Activated naive CD8-positive, alpha-beta T cell treated with anti-CD3 and anti-CD28 coated beads for 36 hours (primary cell): Measurements from ENCODE around the gene HUNK. TPM values are rescaled to one million over a fixed set of nuclear protein-coding genes. Genes with fewer than 3 reads are reported as not detected.

ENCODE experiments used
- DNase-seq: peaks from one replicate; pipeline ENCODE4 v3.0.0; 2021
- H3K27ac Mint-ChIP-seq: one replicate; pipeline ENCODE4 v1.8.0; 2022; ENCODE audit warnings: mild to moderate bottlenecking, moderate library complexity, mixed read lengths
- H3K27me3 Mint-ChIP-seq: one replicate; pipeline ENCODE4 v1.8.0; 2022; ENCODE audit warnings: mild to moderate bottlenecking, mixed read lengths
- H3K36me3 Mint-ChIP-seq: one replicate; pipeline ENCODE4 v1.8.0; 2021; ENCODE audit warnings: mild to moderate bottlenecking, mixed read lengths
- H3K4me1 Mint-ChIP-seq: one replicate; pipeline ENCODE4 v1.8.0; 2021; ENCODE audit warnings: mixed read lengths
- H3K4me3 Mint-ChIP-seq: one replicate; pipeline ENCODE4 v1.8.0; 2022; ENCODE audit warnings: mild to moderate bottlenecking, moderate library complexity, mixed read lengths
- H3K9me3 Mint-ChIP-seq: one replicate; pipeline ENCODE4 v1.8.0; 2022; ENCODE audit warnings: mixed read lengths
- total RNA-seq, 2 experiments: library from RNA; stranded (reverse); gene quantifications; one replicate each; pipeline ENCODE4 v1.2.3, GENCODE V29; 2021

HUNK gene
- total RNA-seq, 2 experiments from 2014 or later: 0.42 to 0.54 TPM

- no peaks in the 10 kb centered on the region for H3K9me3 Mint-ChIP-seq
- no peaks in the 10 kb centered on the region for H3K27me3 Mint-ChIP-seq
- H3K4me3 Mint-ChIP-seq: no peak overlapping the region
- H3K36me3 Mint-ChIP-seq: no peaks in the 10 kb centered on the region
- no peak for DNase-seq
- H3K4me1 Mint-ChIP-seq: no peaks in the 10 kb centered on the region
- no peak overlapping the region for H3K27ac Mint-ChIP-seq
These were observed 121.3 kb downstream of the HUNK start for GRCh38 chr21:31993826-31994825.

DNA sequence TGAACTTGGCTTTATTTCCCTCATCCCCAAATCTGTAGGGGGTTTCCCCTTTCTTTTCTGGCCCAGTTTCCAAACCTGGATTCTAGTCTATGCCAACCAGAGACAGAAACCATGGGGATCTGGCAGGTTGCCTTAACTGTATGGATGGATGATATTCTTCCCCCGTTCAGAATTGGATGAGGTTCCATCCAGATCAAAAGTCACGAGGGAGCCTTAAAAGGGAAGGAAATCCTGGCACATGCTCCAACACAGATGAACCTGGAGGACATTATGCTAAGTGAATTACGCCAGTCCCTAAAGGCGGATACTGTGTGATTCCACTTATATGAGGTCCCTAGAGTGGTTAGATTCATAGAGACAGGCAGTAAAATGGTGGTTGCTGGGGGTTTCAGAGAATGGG, 124.4 kb downstream of the HUNK start:
- Mint-ChIP-seq H3K9me3 (no peaks in the 10 kb centered on the region), H3K4me3 (no peak overlapping the region), H3K27ac (no peak overlapping the region), H3K4me1 (no peaks in the 10 kb centered on the region), H3K36me3 (no peaks in the 10 kb centered on the region), H3K27me3 (no peaks in the 10 kb centered on the region)
- no peak for DNase-seq

- Mint-ChIP-seq H3K36me3 (no peaks in the 10 kb centered on the region), H3K4me3 (no peak overlapping the region), H3K9me3 (no peaks in the 10 kb centered on the region), H3K4me1 (no peaks in the 10 kb centered on the region), H3K27ac (no peak overlapping the region), H3K27me3 (no peaks in the 10 kb centered on the region)
- no peak for DNase-seq
These were observed 127.1 kb downstream of the HUNK start for GRCh38 chr21:31999810-32000468.

GRCh38 chr21:32001390-32001789, 128.6 kb downstream of the HUNK start:
- Mint-ChIP-seq H3K27me3 (no peaks in the 10 kb centered on the region), H3K9me3 (no peaks in the 10 kb centered on the region), H3K4me3 (no peak overlapping the region), H3K4me1 (no peaks in the 10 kb centered on the region), H3K36me3 (no peaks in the 10 kb centered on the region), H3K27ac (no peak overlapping the region)
- DNase-seq: no peak

GRCh38 chr21:32003411-32003810, 130.6 kb downstream of the HUNK start:
- Mint-ChIP-seq H3K27me3 (no peaks in the 10 kb centered on the region), H3K4me1 (no peaks in the 10 kb centered on the region), H3K36me3 (no peaks in the 10 kb centered on the region), H3K27ac (no peak overlapping the region), H3K9me3 (no peaks in the 10 kb centered on the region), H3K4me3 (no peak overlapping the region)
- DNase-seq: no peak

DNA sequence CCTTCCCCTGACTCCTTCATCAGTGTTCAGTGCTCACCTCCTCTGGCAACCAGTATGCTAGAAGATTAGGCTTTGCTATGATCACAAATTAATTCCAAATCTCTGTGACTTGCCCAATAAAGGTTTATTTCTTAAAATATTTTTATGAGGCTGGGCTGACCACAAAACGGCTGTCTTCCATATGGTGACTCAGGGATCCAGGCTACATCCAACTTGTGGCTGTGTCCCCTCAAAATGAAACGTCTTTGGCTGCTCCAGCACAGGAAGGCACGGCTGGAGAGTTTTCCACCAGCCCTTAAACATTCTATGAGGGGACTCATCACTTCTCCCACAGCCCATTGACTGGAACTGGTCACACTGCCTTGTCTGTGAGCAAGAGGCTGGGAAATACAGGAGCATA, 131.5 kb downstream of the HUNK start:
- DNase-seq: no peak
- Mint-ChIP-seq H3K27me3 (no peaks in the 10 kb centered on the region), H3K9me3 (no peaks in the 10 kb centered on the region), H3K4me1 (no peaks in the 10 kb centered on the region), H3K27ac (no peak overlapping the region), H3K4me3 (no peak overlapping the region), H3K36me3 (no peaks in the 10 kb centered on the region)

- Mint-ChIP-seq H3K27ac (no peak overlapping the region), H3K36me3 (no peaks in the 10 kb centered on the region), H3K9me3 (no peaks in the 10 kb centered on the region)
These were observed 134.6 kb downstream of the HUNK start for GRCh38 chr21:32007456-32007855.

DNA sequence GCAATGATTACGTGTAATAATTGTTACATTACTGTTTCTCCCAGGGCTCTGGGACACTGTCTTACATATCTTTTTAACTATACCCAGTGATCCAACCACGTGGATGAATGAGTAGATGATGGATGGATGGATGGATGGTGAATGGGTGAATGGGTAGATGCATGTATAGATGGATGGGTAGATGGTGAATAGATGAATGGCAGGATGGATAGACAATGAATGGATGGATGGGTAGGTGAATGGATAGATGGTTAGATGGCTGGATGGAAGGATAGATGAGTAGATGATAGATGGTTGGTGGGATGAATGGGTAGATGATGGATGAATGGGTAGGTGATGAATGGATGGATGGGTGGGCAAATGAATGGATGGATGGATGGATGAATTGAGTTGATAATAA, 135.9 kb downstream of the HUNK start:
- DNase-seq: no peak
- Mint-ChIP-seq H3K9me3 (no peaks in the 10 kb centered on the region), H3K27ac (no peak overlapping the region), H3K36me3 (no peaks in the 10 kb centered on the region), H3K4me3 (no peak overlapping the region), H3K4me1 (no peaks in the 10 kb centered on the region), H3K27me3 (no peaks in the 10 kb centered on the region)

More at GRCh38 chr21:32007456-32007855, 134.6 kb downstream of the HUNK start:
- Mint-ChIP-seq H3K27me3 (no peaks in the 10 kb centered on the region), H3K4me1 (no peaks in the 10 kb centered on the region), H3K4me3 (no peak overlapping the region)
- DNase-seq: no peak

GRCh38 chr21:32009263-32009662, 136.4 kb downstream of the HUNK start:
- H3K4me1 Mint-ChIP-seq: no peaks in the 10 kb centered on the region
- no peak for DNase-seq
- no peak overlapping the region for H3K27ac Mint-ChIP-seq
- H3K4me3 Mint-ChIP-seq: no peak overlapping the region
- no peaks in the 10 kb centered on the region for H3K27me3 Mint-ChIP-seq
- no peaks in the 10 kb centered on the region for H3K36me3 Mint-ChIP-seq
- no peaks in the 10 kb centered on the region for H3K9me3 Mint-ChIP-seq

DNA sequence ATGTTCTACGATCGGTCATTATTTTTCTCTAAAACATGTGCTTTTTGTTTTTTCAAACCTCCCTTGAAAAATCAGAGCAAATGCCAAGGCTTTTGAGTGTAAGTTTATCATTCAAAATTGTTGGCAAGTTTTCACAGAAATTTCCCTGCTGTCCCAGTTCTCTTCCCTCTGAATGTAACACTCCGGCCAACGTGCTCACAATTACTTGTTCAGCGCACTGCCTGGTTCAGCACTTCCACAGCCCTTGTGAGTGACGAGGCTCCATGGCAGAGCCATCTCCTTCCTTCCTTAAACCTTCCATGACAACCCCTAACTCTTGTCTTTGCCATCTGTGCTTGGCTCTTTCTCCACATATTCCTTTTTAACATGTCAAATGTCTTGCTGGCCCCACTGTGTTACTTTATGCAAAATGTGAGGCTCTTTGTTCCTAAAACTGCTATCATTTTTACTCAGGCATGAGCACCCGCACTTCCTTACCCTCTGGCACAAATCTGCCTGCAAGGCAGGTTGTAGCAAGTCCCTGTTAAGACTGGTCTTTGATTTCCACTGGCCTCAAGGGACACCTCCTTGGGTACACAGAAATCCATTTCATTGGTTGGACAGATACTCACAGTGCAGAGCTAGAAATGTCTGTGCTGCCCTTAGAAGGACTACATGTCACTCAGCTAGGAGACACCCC, 142.8 kb downstream of the HUNK start:
- no peaks in the 10 kb centered on the region for H3K27me3 Mint-ChIP-seq
- no peak for DNase-seq
- H3K4me1 Mint-ChIP-seq: no peaks in the 10 kb centered on the region
- no peak overlapping the region for H3K4me3 Mint-ChIP-seq
- no peaks in the 10 kb centered on the region for H3K36me3 Mint-ChIP-seq
- no peaks in the 10 kb centered on the region for H3K9me3 Mint-ChIP-seq
- no peak overlapping the region for H3K27ac Mint-ChIP-seq

GRCh38 chr21:32018381-32018780, 145.6 kb downstream of the HUNK start:
- H3K27me3 Mint-ChIP-seq: no peaks in the 10 kb centered on the region
- H3K4me3 Mint-ChIP-seq: no peak overlapping the region

DNA sequence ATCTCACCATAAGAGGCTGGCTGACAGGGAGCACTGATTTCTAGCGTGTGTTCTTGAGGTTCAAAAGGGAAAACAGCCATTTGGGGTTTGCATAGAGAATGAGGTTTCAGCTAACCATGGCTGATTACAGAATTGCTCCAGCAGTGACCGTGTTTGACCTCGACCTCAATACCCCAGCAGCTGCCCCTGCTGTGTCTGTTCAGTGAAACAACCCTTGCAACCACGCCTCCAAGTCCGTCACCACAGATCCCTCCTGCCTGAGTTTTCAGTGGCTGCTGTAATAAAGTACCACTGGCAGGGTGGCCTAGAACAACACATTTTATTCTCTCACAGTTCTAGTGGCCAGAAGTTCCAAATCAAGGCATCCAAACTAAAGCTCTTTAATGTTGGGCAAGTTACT, 147.7 kb downstream of the HUNK start:
- no peak overlapping the region for H3K4me3 Mint-ChIP-seq
- no peak overlapping the region for H3K27ac Mint-ChIP-seq
- H3K27me3 Mint-ChIP-seq: no peaks in the 10 kb centered on the region
- DNase-seq: no peak
- H3K4me1 Mint-ChIP-seq: no peaks in the 10 kb centered on the region
- no peaks in the 10 kb centered on the region for H3K9me3 Mint-ChIP-seq
- H3K36me3 Mint-ChIP-seq: no peaks in the 10 kb centered on the region

More at GRCh38 chr21:32018381-32018780, 145.6 kb downstream of the HUNK start:
- no peak for DNase-seq
- H3K9me3 Mint-ChIP-seq: no peaks in the 10 kb centered on the region
- H3K4me1 Mint-ChIP-seq: no peaks in the 10 kb centered on the region
- H3K27ac Mint-ChIP-seq: no peak overlapping the region
- no peaks in the 10 kb centered on the region for H3K36me3 Mint-ChIP-seq

- no peak overlapping the region for H3K27ac Mint-ChIP-seq
- H3K4me1 Mint-ChIP-seq: no peaks in the 10 kb centered on the region
- H3K4me3 Mint-ChIP-seq: no peak overlapping the region
These were observed 148.6 kb downstream of the HUNK start for GRCh38 chr21:32021319-32021994.

GRCh38 chr21:32022146-32022545, 149.3 kb downstream of the HUNK start:
- no peaks in the 10 kb centered on the region for H3K9me3 Mint-ChIP-seq
- no peak overlapping the region for H3K27ac Mint-ChIP-seq
- H3K4me3 Mint-ChIP-seq: no peak overlapping the region
- no peak for DNase-seq
- H3K27me3 Mint-ChIP-seq: no peaks in the 10 kb centered on the region
- no peaks in the 10 kb centered on the region for H3K4me1 Mint-ChIP-seq
- H3K36me3 Mint-ChIP-seq: no peaks in the 10 kb centered on the region

More at GRCh38 chr21:32021319-32021994, 148.6 kb downstream of the HUNK start:
- Mint-ChIP-seq H3K9me3 (no peaks in the 10 kb centered on the region), H3K27me3 (no peaks in the 10 kb centered on the region), H3K36me3 (no peaks in the 10 kb centered on the region)
- no peak for DNase-seq
